Thyroid gland (tissue), 4 donors: ENCODE results near the gene PANK1. TPM values are rescaled to one million over a fixed set of nuclear protein-coding genes. Genes with fewer than 3 reads are reported as not detected.
A peak's percentile ranks its signal among the peaks of the same experiment; 100 is the strongest.

Experiments
- DNase-seq, 2 donors: peaks; one replicate each; pipeline ENCODE4 v3.0.0-alpha.2; 2019
- H3K27ac ChIP-seq, 3 donors: fragments of 200-600 bp; sonication (generic); 1 replicate in 2 of 3; 2 replicates in 1 of 3; pipeline ENCODE4 v1.5.1; 2016 to 2019; ENCODE audit warnings: mild to moderate bottlenecking in 1 of 3, moderate library complexity in 1 of 3
- H3K27me3 ChIP-seq: fragments of 200-600 bp; sonication (generic); one replicate; pipeline ENCODE4 v1.5.1; 2019
- H3K36me3 ChIP-seq, 2 donors: fragments of 200-600 bp; sonication (generic); one replicate each; pipeline ENCODE4 v1.5.1; 2016 to 2019
- H3K4me1 ChIP-seq, 2 donors: fragments of 200-600 bp; sonication (generic); one replicate each; pipeline ENCODE4 v1.5.1; 2017 to 2019
- H3K4me3 ChIP-seq, 3 donors: fragments of 200-600 bp; sonication (generic); replicated peaks in 1 of 3; 1 replicate in 2 of 3; 2 replicates in 1 of 3; pipeline ENCODE4 v1.5.1; 2016; ENCODE audit warnings: mild to moderate bottlenecking in 1 of 3
- H3K9me3 ChIP-seq: fragments of 200-600 bp; sonication (generic); one replicate; pipeline ENCODE4 v1.5.1; 2017
- CTCF ChIP-seq, 6 experiments: fragments of 200-600 bp in 3 of 6; fragments of 450-650 bp in 3 of 6; sonication (generic) in 3 of 6; IDR thresholded peaks; one replicate each; pipeline ENCODE4 v1.5.1; 2016 to 2019; ENCODE audit warnings: antibody characterized with exemption in 6 of 6, mild to moderate bottlenecking in 2 of 6, inconsistent platforms in 1 of 6, moderate library complexity in 1 of 6
- POLR2A ChIP-seq, 2 donors: fragments of 450-650 bp; IDR thresholded peaks; one replicate each; pipeline ENCODE4 v1.6.1; 2017; ENCODE audit warnings: antibody characterized with exemption in 2 of 2, mild to moderate bottlenecking in 2 of 2, moderate library complexity in 1 of 2
- WGBS, 2 donors: methylation state at CpG; one replicate each; pipeline ENCODE4 v1.1.5; 2017; 5-methylcytosine and 5-hydroxymethylcytosine counted together
- intact Hi-C: fragments of 100-400 bp; cut with DNase I; formaldehyde crosslinking; loops from one replicate; pipeline ENCODE4 v1.15.1; 2023
- total RNA-seq, 4 donors: library from RNA; depleted of rRNA; stranded (reverse); fragments of >200 nt; gene quantifications; one replicate each; pipeline ENCODE4 v1.2.3, GENCODE V29; 2016

Gene PANK1
- total RNA-seq, 4 donors from 2014 or later: 20.6 to 40.6 (median 26.9) TPM

- DNase-seq: no peak
- Histone ChIP-seq H3K4me1 (no peaks in the 10 kb centered on the region), H3K9me3 (no peaks in the 10 kb centered on the region), H3K27ac (no peak overlapping the region), H3K27me3 (no peaks in the 10 kb centered on the region), H3K36me3 (no peaks in the 10 kb centered on the region), H3K4me3 (no peak overlapping the region)
- intact Hi-C loops: no loop called here
- WGBS, 2 donors: 90 to 95% methylated on average over 2 of the region's 2 CpGs
- TF ChIP-seq CTCF (IDR thresholded peaks at IDR 0.05) (no peak), POLR2A (IDR thresholded peaks at IDR 0.05) (no peak)
These were observed 39.6 kb upstream of the PANK1 start for GRCh38 chr10:89684604-89685003.

- no peak for DNase-seq
- no peaks in the 10 kb centered on the region for H3K36me3 ChIP-seq
- 35 to 46% methylated on average over 5 of the region's 5 CpGs for WGBS, 2 donors
- no peaks in the 10 kb centered on the region for H3K9me3 ChIP-seq
- no peak overlapping the region for H3K4me3 ChIP-seq
- TF ChIP-seq POLR2A (IDR thresholded peaks at IDR 0.05) (no peak), CTCF (IDR thresholded peaks at IDR 0.05) (no peak)
- intact Hi-C loops: no loop called here
- H3K27ac ChIP-seq: no peak overlapping the region
- no peaks in the 10 kb centered on the region for H3K4me1 ChIP-seq
- H3K27me3 ChIP-seq: no peaks in the 10 kb centered on the region
These were observed 38.8 kb upstream of the PANK1 start for GRCh38 chr10:89683883-89684282.

- TF ChIP-seq POLR2A (IDR thresholded peaks at IDR 0.05) (no peak), CTCF (IDR thresholded peaks at IDR 0.05) (no peak)
- Histone ChIP-seq H3K27me3 (no peaks in the 10 kb centered on the region), H3K36me3 (no peaks in the 10 kb centered on the region), H3K4me1 (no peaks in the 10 kb centered on the region), H3K9me3 (no peaks in the 10 kb centered on the region), H3K27ac (no peak overlapping the region), H3K4me3 (no peak overlapping the region)
- intact Hi-C loops: no loop called here
- no peak for DNase-seq
- WGBS, 2 donors: 83 to 87% methylated on average over 3 of the region's 3 CpGs
These were observed 34.9 kb upstream of the PANK1 start for GRCh38 chr10:89679986-89680385.

GRCh38 chr10:89677341-89677740 is 32.3 kb upstream of the PANK1 start:
- intact Hi-C loops: no loop called here

GRCh38 chr10:89670926-89671325 is 25.9 kb upstream of the PANK1 start:
- peak overlapping the region in 2 of 3 donors; percentile 50 to 75 for H3K27ac ChIP-seq
- H3K4me3 ChIP-seq: no peak overlapping the region
- peaks cover 20 to 23% of the 10 kb centered on the region in 2 donors for H3K4me1 ChIP-seq
- peak; percentile 45 to 49 for DNase-seq
- WGBS, 2 donors: 37 to 39% methylated on average over 1 of the region's 1 CpG
- TF ChIP-seq CTCF (IDR thresholded peaks at IDR 0.05) (no peak), POLR2A (IDR thresholded peaks at IDR 0.05) (no peak)
- H3K36me3 ChIP-seq: no peaks in the 10 kb centered on the region
- H3K27me3 ChIP-seq: no peaks in the 10 kb centered on the region
- H3K9me3 ChIP-seq: no peaks in the 10 kb centered on the region
- intact Hi-C loops: no loop called here

More at GRCh38 chr10:89677341-89677740, 32.3 kb upstream of the PANK1 start:
- Histone ChIP-seq H3K36me3 (no peaks in the 10 kb centered on the region), H3K27me3 (no peaks in the 10 kb centered on the region), H3K9me3 (no peaks in the 10 kb centered on the region), H3K27ac (no peak overlapping the region), H3K4me3 (no peak overlapping the region), H3K4me1 (peaks cover 0 to 5% of the 10 kb centered on the region in 2 donors)
- TF ChIP-seq POLR2A (IDR thresholded peaks at IDR 0.05) (no peak), CTCF (IDR thresholded peaks at IDR 0.05) (no peak)
- DNase-seq: no peak
